WI38 (cell line): ENCODE measurements around the gene GRAMD2A.
A peak's percentile ranks its signal among the peaks of the same experiment; 100 is the strongest.

Experiments
- H3K4me3 ChIP-seq: 2 replicates; pipeline ENCODE4 v1.5.1; 2011; ENCODE audit warnings: low read depth, mild to moderate bottlenecking, control low read depth, low read length
- TF ChIP-seq, protein P1 (sequence below): IDR thresholded peaks from 2 replicates; pipeline ENCODE4 v1.5.1; 2012; ENCODE audit warnings: low read depth, mild to moderate bottlenecking, control low read depth, low read length

The GRAMD2A gene

DNA sequence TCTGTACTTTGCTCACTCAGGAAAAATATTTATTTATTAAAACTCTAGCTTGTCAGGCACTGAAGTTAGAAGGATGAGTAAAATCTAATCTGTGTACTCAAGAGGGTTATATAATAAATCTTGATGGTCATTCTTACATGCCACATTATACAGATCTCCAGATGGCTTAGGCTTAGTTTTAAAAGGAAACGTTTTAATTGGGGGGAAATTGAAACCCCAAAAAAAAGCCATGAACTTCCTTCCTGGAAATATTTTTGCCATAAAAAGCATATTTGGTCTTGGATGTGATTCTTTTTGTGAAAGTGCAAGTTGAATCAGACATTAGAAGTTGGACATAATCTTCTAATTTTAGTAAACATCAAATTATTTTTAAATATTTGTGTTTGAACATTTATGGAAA, 73.4 kb downstream of the GRAMD2A start:
- no peak overlapping the region for H3K4me3 ChIP-seq
- TF ChIP-seq, protein P1, sequence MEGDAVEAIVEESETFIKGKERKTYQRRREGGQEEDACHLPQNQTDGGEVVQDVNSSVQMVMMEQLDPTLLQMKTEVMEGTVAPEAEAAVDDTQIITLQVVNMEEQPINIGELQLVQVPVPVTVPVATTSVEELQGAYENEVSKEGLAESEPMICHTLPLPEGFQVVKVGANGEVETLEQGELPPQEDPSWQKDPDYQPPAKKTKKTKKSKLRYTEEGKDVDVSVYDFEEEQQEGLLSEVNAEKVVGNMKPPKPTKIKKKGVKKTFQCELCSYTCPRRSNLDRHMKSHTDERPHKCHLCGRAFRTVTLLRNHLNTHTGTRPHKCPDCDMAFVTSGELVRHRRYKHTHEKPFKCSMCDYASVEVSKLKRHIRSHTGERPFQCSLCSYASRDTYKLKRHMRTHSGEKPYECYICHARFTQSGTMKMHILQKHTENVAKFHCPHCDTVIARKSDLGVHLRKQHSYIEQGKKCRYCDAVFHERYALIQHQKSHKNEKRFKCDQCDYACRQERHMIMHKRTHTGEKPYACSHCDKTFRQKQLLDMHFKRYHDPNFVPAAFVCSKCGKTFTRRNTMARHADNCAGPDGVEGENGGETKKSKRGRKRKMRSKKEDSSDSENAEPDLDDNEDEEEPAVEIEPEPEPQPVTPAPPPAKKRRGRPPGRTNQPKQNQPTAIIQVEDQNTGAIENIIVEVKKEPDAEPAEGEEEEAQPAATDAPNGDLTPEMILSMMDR, result no peak

DNA sequence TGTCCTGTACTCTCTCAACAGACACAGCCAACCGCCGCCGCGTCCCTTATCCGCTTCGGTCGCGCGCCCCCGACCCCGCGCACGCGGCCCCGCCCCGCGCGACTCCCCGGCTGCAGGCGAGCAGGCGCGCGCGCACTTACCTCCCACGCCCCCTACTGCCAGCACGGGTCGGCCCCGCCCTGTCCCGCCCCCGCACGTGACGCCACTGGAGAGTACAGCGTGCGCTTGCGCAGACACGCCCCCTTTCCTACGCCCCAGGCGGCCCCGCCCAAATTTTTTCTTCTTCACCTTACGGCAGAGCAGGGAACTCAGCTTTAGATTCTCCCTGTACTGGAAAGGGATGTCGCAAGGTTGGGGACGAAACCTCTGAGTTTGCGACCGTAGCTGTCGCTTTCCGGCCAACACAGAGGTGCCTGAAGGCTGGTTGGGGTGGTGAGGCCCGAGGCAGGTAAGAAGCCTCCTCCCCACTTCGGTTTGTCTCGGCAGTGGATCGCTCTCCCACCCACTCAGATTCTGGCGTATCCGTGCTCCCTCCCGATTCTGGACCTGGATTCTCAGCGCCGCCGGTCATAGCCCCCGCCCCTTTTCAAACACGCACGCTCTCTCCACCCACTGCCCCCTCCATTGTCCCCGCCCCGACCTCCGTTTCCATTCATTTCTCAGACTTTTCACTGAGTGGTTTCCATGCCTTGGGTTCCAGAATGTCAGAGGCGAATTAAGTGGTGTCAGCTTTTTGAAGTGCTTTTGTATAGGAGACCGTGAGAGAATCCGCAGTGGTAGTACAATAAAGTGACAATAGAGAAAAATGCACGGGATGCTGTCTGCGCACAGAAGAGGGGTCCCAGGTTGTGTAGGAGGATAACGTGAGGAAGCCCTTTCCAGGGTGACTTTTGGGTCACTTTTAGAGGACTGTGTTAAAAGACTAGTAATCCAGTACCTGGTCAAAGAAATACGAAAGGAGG, 79.3 kb downstream of the GRAMD2A start, which contains the start of the genes MYO9A and SENP8:
TSS of gene MYO9A (minus strand) at position 134 of the 962 bp plus-strand sequence. CDS start 71,587 bp downstream, outside the sequence.
TSS of gene SENP8 (plus strand) at position 387 of the 962 bp plus-strand sequence. CDS start 21,221 bp downstream, outside the sequence.
- TF ChIP-seq, protein P1, result no peak
- H3K4me3 ChIP-seq, result peak within 1 kb of the TSS; percentile 91

DNA sequence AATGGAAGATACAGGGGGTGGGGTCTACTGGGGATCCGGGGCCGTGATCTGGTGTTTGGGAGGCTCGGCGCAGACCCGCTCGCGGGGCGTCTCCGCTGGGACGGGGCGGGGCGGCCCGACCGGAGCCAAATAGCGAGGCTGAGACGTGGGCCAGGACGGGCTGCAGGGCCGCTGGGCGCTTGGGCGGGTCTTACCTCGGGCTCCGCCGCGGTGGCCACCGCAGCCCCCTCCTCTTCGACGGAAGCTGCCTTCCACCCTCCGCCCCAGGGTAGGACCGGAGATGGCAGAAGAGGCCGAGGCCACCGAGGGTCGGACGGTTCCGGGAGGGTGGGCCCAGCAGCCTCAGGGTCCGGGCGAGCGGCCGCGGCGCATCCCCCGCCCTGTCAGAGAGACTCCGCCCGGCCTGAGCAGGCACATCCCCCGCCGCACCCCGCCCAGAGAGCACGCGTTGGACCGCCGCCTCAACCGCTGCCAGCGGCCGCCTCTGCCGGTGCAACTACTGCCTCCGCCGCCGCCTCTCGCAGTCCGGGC, 80.0 kb downstream of the GRAMD2A start:
- TF ChIP-seq, protein P1, result no peak
- H3K4me3 ChIP-seq, result peak overlapping the region; percentile 91

DNA sequence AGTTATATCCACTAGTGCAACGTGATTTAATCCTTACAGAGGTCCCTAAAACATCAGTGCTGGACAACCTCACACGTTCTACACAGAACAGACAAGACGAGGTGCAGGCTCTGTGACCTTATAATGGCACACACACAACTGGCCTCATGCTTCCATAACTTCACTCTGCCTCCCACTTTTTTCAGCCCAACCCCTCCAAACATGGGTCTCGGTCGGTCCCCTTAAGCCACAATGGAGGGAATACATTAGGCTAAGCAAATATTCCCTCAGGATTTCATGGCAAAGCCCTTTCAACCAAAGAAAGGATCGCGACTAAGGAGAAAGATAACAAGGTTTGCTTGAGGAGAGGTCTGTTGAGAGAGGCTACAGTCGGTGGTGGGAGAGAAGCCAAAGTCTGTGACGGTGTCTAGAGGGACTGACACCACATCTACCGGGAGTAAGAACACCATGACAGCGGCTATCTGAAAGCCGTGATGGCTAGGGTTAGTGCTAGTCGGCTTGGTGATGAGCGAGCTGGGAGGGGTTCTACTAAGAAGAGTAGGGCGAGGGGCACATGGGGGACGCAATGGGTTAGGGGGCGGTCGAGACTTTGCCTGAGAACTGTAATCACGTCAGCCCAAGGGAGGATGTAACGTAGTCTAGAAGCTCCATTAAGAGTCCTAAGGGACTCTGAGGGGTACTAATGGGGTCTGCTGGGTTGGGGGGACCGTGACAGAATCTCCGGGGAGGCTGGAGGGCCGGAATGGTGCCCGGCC, 80.7 kb downstream of the GRAMD2A start:
- H3K4me3 ChIP-seq, result peak overlapping the region; percentile 91
- TF ChIP-seq, protein P1, result no peak

DNA sequence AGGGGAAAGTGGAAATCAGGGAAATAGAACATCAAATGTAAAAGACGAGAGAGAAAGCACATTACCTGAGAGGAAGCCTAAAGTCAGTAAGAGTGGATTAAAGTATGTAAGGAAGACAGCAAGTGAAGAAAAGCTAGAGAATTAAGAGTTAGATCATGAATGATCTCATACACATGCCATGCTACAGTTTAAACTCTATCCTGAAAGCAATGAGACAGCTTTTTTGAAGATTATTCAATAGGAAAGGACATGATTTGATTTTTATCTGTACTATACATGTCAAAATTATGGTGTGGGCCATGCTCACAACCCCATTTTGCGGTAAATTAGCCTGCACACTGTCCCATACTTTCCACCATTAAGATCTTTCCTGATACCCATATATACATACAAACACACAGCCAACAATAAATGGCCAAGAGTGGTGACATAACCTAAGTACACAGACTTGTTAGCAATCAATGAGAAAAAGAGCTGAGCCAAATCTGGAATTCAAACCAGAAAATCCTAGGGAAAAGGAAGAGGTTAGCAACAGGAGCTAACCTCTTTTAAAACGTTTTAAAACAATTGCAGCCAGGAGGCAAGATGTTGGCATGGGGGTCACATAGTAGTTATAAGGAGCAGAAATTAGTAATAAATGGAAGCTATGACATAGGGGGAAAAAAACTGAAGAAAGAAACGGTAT, 84.1 kb downstream of the GRAMD2A start:
- no peak overlapping the region for H3K4me3 ChIP-seq
- TF ChIP-seq, protein P1, result no peak

DNA sequence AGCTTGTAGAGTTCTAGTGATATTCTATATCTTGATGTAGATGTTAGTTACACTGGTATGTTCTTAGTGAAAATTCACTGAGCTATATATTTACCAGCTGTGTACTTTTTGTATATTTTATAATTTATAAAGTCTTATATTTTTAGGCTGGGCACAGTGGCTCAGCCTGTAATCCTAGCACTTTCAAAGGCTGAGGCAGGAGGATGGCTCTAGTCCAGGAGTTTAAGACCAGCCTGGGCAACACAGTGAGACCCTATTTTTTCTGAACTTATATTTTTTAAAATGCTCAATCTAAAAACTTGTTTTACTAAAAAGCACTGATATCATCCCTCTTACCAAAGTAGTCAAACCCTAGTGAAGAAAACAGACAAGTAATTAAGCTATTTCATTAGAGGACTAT, 84.8 kb downstream of the GRAMD2A start:
- no peak overlapping the region for H3K4me3 ChIP-seq
- TF ChIP-seq, protein P1, result no peak
